Fibroblast of pulmonary artery (primary cell): Measurements from ENCODE around the gene OR1F1.

Source experiments
- DNase-seq: peaks from one replicate; pipeline ENCODE4 v3.0.0-alpha.2; 2010; ENCODE audit warnings: low read depth
- H3K4me3 ChIP-seq: replicated peaks from 2 replicates; pipeline ENCODE4 v1.5.1; 2011; ENCODE audit warnings: low read depth, mild to moderate bottlenecking, control low read depth, low read length, moderate library complexity
- TF ChIP-seq, protein P1 (sequence below): IDR thresholded peaks from 2 replicates; pipeline ENCODE4 v1.5.1; 2011; ENCODE audit warnings: mild to moderate bottlenecking, control low read depth, low read length, inconsistent platforms; ENCODE audit errors: missing control alignments

OR1F1 gene

DNA sequence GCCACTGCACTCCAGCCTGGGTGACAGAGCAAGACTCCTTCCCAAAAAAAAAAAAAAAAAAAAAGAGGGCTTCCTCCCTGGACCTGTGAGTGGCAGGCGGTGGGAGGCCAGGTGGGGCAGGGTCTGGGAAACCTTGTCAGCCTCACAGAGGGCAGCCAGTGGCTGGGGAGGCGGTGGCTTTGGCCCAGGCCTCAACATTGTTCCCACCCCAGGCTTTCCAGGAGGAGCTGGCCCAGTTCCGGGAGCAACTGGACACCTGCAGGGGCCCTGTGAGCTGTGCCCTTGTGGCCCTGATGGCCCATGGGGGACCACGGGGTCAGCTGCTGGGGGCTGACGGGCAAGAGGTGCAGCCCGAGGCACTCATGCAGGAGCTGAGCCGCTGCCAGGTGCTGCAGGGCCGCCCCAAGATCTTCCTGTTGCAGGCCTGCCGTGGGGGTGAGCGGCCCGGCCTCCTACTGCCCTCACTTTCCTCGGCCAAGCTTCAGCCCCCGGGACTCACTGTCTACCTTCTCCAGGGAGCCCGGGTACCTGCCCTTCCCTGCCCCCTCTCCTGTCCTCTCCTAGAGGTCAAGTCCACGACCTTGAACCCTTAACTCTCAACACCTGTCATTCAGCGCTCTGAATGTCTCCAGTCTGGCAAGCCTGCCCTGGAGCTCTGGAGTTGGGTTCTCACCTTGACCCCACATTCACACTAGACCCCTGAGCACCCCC is 40.8 kb upstream of the OR1F1 start:
- no peak for DNase-seq
- TF ChIP-seq, protein P1, sequence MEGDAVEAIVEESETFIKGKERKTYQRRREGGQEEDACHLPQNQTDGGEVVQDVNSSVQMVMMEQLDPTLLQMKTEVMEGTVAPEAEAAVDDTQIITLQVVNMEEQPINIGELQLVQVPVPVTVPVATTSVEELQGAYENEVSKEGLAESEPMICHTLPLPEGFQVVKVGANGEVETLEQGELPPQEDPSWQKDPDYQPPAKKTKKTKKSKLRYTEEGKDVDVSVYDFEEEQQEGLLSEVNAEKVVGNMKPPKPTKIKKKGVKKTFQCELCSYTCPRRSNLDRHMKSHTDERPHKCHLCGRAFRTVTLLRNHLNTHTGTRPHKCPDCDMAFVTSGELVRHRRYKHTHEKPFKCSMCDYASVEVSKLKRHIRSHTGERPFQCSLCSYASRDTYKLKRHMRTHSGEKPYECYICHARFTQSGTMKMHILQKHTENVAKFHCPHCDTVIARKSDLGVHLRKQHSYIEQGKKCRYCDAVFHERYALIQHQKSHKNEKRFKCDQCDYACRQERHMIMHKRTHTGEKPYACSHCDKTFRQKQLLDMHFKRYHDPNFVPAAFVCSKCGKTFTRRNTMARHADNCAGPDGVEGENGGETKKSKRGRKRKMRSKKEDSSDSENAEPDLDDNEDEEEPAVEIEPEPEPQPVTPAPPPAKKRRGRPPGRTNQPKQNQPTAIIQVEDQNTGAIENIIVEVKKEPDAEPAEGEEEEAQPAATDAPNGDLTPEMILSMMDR = no peak
- no peak overlapping the region for H3K4me3 ChIP-seq

GRCh38 chr16:3147757-3148104 is 40.3 kb upstream of the OR1F1 start:
- no peak for DNase-seq
- H3K4me3 ChIP-seq = no peak overlapping the region
- TF ChIP-seq, protein P1 = no peak

DNA sequence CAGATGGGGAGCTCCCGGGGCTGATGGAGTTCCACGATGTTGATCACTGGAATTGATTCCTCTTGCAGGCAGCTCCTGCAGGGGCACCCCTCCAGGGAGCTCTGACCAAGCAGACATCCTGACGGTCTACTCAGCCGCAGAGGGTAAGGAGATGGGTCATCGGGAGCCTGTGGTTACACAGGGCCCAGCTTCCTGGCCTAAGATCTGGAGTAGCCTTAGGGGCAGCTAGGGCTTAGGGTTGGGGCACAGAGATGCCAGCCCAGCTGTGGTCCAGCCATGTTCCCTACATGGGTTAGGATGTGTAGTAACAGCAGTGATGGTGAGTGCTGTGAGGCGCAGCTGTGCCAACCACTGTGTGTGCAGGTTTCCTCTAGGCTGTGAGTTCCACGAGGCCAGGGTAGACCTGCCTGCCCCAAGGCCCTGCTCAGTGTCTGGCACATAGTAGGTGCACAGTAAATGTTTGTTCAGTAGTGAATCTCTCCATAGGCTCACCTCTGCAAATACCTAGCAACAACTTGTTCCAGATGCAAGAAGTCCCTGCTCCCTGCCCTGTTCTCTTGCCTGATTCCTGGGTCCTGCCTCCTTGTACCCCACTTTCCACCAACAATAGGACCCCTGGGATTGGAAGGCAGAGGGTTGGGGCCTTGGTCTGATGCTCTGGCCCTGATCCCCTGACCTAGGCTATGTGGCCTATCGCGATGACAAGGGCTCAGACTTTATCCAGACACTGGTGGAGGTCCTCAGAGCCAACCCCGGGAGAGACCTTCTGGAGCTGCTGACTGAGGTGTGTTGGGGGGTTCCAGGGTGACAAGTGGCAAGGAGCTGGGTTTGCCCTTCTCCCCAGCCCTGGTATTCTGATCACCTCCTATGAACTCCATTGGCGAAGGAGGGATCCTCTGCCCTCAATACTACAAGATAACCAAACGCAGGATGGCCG is 39.5 kb upstream of the OR1F1 start:
- TF ChIP-seq, protein P1 = no peak

DNA sequence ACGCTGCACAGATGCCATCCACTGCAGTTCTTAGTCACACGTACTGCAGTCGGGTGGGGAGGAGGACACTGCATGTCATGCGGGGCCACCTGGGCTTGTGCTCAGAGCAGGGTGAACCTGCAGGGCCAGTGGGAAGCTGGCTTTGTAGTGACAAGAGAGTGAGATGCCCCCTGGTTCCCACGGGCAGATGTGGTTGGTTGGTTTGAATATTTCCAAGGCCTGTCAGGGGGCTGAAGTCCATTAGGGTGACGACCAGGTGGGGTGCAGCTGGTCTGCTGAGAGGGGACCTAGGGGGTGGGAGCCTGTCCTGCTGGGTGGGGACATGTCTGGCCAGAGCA is 38.8 kb upstream of the OR1F1 start:
- H3K4me3 ChIP-seq = no peak overlapping the region
- DNase-seq = no peak
- TF ChIP-seq, protein P1 = no peak

More for the DNA sequence above, 39.5 kb upstream of the OR1F1 start:
- H3K4me3 ChIP-seq = no peak overlapping the region
- DNase-seq = no peak

DNA sequence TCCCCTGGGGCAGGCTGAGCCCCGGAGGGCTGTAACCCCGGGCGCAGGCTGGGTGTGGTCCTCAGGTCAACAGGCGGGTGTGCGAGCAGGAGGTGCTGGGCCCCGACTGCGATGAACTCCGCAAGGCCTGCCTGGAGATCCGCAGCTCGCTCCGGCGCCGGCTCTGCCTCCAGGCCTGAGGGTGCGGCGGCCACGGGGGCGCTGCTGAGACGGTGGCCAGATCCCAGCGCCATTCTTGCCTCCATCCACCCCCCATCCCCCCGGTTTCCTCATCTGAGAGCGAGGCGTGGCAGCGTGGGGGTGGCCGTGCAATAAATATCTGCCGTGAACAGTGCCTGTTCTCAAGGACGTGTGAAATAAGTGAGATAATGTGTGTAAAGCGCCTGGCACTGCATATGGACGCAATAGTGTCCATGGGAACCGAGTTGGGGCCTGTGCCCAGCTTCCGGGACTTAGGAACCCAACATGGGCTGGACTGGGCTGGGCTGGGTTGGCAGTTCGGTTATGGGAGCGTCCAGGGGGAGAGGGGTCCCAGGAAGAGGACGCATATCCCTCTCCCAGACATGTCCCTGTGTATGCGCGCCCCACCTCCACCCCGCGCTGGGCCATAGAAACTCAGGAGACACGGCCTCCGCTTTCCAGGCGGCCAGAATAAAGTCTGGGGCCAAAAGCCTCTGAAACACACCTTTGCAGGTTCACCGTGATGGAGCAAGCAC is 38.2 kb upstream of the OR1F1 start:
- peak; percentile 67 for DNase-seq
- peak overlapping the region; percentile 61 for H3K4me3 ChIP-seq
- TF ChIP-seq, protein P1 = peak; percentile 43

GRCh38 chr16:3150346-3151218 is 37.4 kb upstream of the OR1F1 start:
- TF ChIP-seq, protein P1 = no peak
- H3K4me3 ChIP-seq = peak overlapping the region; percentile 61
- peak; percentile 96 for DNase-seq
